ENCODE measurements around the gene SLC29A3. TPM values are rescaled to one million over a fixed set of nuclear protein-coding genes. Genes with fewer than 3 reads are reported as not detected.

Gene SLC29A3
- total RNA-seq, 1 experiment from 2014 or later: 5.9 TPM

- Histone ChIP-seq H3K36me3 (ENCODE audit: control insufficient read depth in 1 of 2, insufficient read depth in 2 of 2, low read length in 2 of 2) (no peaks in the 10 kb centered on the region), H3K4me1 (ENCODE audit: control insufficient read depth in 1 of 2, insufficient read depth in 2 of 2, low read length in 2 of 2) (peaks cover 26 to 34% of the 10 kb centered on the region in 2 experiments; a peak in 3 of 4 replicates), H3K4me3 (replicated peaks in 1 of 2; ENCODE audit: low read depth in 1 of 2, low read length in 2 of 2) (no peak overlapping the region), H3K27ac (ENCODE audit: low read depth, low read length) (no peak overlapping the region), H3K9me3 (ENCODE audit: control insufficient read depth in 1 of 2, insufficient read depth in 1 of 2, low read depth in 1 of 2, low read length in 2 of 2) (no peaks in the 10 kb centered on the region), H3K9ac (ENCODE audit: low read length) (no peak overlapping the region), H3K79me2 (ENCODE audit: insufficient read depth, low read length) (no peaks in the 10 kb centered on the region), H3K4me2 (ENCODE audit: low read length) (no peak overlapping the region), H3K27me3 (ENCODE audit: insufficient read depth, low read length) (no peaks in the 10 kb centered on the region), H3K9me2 (ENCODE audit: insufficient read depth) (no peaks in the 10 kb centered on the region), H2AFZ (ENCODE audit: low read depth, low read length, poor library complexity, severe bottlenecking) (no peak overlapping the region), H4K20me1 (ENCODE audit: insufficient read depth) (no peaks in the 10 kb centered on the region)
- no peak for TF ChIP-seq MAX (IDR thresholded peaks at IDR 0.05)
- no peak for TF ChIP-seq REST (IDR thresholded peaks at IDR 0.05; ENCODE audit: low read depth)
- TF ChIP-seq POLR2A (IDR thresholded peaks at IDR 0.05; ENCODE audit: borderline replicate concordance, extremely low read depth, insufficient read depth, insufficient read length): no peak
- no peak for TF ChIP-seq ATF3 (IDR thresholded peaks at IDR 0.05)
- TF ChIP-seq TCF7L2 (IDR thresholded peaks at IDR 0.05; ENCODE audit: borderline replicate concordance, extremely low read depth, insufficient read depth, insufficient read length): no peak
- TF ChIP-seq ZNF274 (IDR thresholded peaks at IDR 0.05; ENCODE audit: low read depth, low read length): no peak
- TF ChIP-seq POLR2AphosphoS5 (IDR thresholded peaks at IDR 0.05; ENCODE audit: low read depth, low read length): no peak
- no peak for TF ChIP-seq RAD21 (IDR thresholded peaks at IDR 0.05; ENCODE audit: low read depth)
- TF ChIP-seq YY1 (IDR thresholded peaks at IDR 0.05; ENCODE audit: extremely low read depth, insufficient replicate concordance, low read depth, low read length): no peak
- no peak for TF ChIP-seq SIN3A (IDR thresholded peaks at IDR 0.05; ENCODE audit: low read depth)
- no peak for TF ChIP-seq SP1 (IDR thresholded peaks at IDR 0.05; ENCODE audit: low read depth)
- no peak for TF ChIP-seq CTCF (IDR thresholded peaks at IDR 0.05 in 2 of 3, conservative IDR thresholded peaks at IDR 0.05 in 1 of 3; ENCODE audit: borderline replicate concordance in 1 of 3, insufficient read depth in 1 of 3, low read depth in 2 of 3, low read length in 2 of 3)
- TF ChIP-seq JUND (IDR thresholded peaks at IDR 0.05): no peak
- no peak for TF ChIP-seq CBX3 (IDR thresholded peaks at IDR 0.05; ENCODE audit: low read depth)
- TF ChIP-seq ZFX (IDR thresholded peaks at IDR 0.05): no peak
- no peak for TF ChIP-seq EGR1 (IDR thresholded peaks at IDR 0.05; ENCODE audit: low read depth)
- no TSS peak for BruUV-seq (replicated peaks)
- intact Hi-C loops (cut with micrococcal nuclease): loop anchor here (5.0 kb wide), 1 partner anchor 346 kb away; no protein-coding TSS in a partner anchor
- no peak for ATAC-seq
- ChIA-PET CTCF (interaction anchor here (1.2 kb wide), 1 partner anchor 61 kb away, joined by 3 read pairs; the partner anchor contains the start of gene UNC5B), RAD21 (ENCODE audit: low non-redundant PET in 1 of 2, low total read pairs in 2 of 2, uncharacterized antibody in 2 of 2, unreplicated experiment in 2 of 2) (interaction anchor here in 1 of 2 experiments (0.6 kb wide), 1 partner anchor 426 kb away, joined by 4 read pairs; no protein-coding TSS in a partner anchor), POLR2A (no interaction called here)
- no peak for DNase-seq (ENCODE audit: low read depth, low spot score)
These were observed 45.6 kb upstream of the SLC29A3 start for GRCh38 chr10:71273506-71273905.
